ENCODE data around the gene DBN1.

The DBN1 gene

GRCh38 chr5:177443144-177443983 is 30.1 kb downstream of the DBN1 start:
- DNase-seq (ENCODE audit: low read depth), result no peak

GRCh38 chr5:177442066-177442826 is 31.2 kb downstream of the DBN1 start:
- DNase-seq (ENCODE audit: low read depth), result no peak

DNA sequence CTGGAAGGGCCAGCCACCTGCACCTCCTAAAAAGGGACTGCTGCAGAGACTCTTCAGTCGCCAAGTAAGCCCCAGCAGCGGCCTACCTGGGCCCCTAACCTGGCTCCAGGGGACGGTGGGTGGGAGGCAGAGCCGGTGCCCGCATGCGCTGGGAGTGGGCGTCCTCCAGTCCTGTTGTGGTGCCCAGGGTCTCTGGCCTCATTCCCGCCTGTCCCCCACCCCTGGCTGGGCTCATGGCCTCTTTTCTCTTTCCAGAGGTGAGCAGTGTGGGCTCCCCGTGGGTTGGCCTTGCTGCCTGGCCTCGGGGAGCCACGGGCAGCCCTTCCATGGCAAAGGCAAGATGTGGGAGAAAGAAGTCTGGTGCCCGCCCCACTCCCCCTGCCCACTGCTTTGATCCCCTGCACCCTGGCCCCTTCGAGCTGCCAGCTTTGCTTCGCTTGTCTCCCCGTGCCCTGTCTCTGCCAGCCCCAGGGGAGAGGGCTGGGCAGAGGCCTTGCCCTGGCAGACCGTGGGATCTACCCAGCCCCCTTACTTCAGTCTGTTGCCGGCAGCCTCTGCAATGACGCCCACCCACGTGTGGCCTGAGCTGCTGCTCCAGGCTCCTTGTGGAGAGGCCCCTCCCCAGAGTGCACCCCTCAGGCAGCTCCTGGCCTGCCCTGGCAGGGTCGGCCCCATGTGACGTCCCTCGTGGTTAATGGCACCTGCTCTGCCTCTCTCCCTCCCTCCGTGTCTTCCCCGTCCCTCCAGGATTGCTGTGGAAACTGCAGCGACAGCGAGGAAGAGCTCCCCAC is 32.2 kb downstream of the DBN1 start:
- DNase-seq (ENCODE audit: low read depth), result no peak

- no peak for DNase-seq (ENCODE audit: low read depth)
These were observed 33.0 kb downstream of the DBN1 start for GRCh38 chr5:177440211-177440989.

DNA sequence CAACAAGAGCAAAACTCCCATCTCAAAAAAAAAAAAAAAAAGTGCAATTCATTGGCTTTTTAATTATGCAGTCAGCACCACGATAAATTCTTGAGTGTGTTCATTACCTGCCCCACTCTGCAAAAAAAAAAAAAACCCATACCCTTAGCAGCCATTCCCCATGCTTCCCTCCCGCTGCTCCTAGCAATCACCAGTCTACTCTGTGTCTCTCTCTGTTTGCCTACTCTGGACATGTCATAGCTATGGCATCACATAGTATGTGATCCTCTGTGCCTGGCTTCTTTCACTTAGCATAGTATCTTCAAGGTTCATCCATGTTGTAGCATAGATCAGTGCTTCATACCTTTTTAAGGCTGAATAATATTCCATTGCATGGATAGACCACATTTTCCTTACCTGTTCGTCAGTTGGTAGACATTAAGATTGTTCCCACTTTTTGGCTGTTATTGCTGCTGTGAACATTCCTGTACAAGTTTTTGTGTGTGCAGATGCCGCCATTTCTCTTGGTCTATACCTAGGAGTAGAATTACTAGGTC is 33.8 kb downstream of the DBN1 start:
- no peak for DNase-seq (ENCODE audit: low read depth)

- DNase-seq (ENCODE audit: low read depth), result no peak
These were observed 35.0 kb downstream of the DBN1 start for GRCh38 chr5:177438468-177438867.

- DNase-seq (ENCODE audit: low read depth), result no peak
These were observed 35.8 kb downstream of the DBN1 start for GRCh38 chr5:177437623-177438022.

- no peak for DNase-seq (ENCODE audit: low read depth)
These were observed 37.4 kb downstream of the DBN1 start for GRCh38 chr5:177435847-177436536.

DNA sequence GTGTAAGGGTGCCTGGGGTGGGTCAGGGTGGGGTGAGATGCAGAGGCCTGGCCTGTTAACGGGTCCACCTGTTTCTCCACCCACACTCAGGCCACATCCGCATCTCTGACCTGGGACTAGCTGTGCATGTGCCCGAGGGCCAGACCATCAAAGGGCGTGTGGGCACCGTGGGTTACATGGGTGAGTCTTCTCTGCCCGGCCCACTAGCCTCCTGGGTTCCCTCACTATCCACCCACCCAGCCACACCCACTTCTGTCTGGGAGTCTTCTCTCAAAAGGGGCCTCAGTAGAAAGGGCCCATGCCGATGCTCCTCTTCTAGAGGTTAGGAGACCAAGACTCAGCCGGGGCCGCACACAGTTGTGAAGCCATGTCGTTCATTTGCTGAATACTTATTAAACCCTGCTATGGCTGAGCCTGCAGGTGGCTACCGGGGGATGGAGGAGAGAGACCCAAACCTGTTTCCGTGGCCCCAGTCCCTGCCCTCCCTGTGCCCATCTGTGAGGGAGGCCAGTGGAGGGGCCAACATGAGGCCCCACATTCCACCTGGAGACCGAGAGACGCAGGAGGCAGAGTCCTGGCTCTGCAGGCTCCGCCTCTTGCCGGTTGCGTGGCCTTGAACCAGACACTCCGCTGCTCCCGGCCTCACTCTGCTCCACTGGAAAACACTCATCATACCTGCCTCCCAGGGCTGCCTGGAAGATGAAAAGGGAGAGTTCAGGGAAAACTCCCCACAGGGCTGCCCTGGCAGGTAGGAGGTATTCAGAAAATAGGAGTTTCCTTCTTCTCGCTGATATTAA is 38.3 kb downstream of the DBN1 start:
- DNase-seq (ENCODE audit: low read depth), result no peak

GRCh38 chr5:177434437-177434836 is 39.0 kb downstream of the DBN1 start:
- no peak for DNase-seq (ENCODE audit: low read depth)

DNA sequence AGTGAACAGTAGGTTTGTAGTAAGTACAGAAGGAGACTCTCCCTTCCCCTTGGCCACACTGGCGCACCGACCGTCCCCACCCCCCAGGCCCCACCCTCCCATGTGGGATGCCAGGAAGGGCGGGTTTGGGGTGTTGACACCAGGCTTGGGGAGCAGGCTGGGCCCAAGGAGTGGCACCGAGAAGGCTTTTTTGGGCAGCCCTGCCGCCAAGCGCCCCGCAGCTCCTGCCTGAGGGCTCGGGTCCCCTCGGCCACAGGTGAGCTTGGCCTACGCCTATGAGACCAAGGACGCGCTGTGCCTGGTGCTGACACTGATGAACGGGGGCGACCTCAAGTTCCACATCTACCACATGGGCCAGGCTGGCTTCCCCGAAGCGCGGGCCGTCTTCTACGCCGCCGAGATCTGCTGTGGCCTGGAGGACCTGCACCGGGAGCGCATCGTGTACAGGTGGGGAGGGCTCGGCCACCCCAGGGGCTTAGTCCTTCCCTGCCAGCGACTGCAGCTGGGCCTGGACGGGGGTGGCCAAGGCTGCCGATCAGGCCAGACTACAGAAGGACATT is 39.7 kb downstream of the DBN1 start:
- DNase-seq (ENCODE audit: low read depth), result no peak

GRCh38 chr5:177432839-177433657 is 40.4 kb downstream of the DBN1 start:
- no peak for DNase-seq (ENCODE audit: low read depth)

GRCh38 chr5:177432143-177432838 is 41.1 kb downstream of the DBN1 start:
- DNase-seq (ENCODE audit: low read depth), result no peak

DNA sequence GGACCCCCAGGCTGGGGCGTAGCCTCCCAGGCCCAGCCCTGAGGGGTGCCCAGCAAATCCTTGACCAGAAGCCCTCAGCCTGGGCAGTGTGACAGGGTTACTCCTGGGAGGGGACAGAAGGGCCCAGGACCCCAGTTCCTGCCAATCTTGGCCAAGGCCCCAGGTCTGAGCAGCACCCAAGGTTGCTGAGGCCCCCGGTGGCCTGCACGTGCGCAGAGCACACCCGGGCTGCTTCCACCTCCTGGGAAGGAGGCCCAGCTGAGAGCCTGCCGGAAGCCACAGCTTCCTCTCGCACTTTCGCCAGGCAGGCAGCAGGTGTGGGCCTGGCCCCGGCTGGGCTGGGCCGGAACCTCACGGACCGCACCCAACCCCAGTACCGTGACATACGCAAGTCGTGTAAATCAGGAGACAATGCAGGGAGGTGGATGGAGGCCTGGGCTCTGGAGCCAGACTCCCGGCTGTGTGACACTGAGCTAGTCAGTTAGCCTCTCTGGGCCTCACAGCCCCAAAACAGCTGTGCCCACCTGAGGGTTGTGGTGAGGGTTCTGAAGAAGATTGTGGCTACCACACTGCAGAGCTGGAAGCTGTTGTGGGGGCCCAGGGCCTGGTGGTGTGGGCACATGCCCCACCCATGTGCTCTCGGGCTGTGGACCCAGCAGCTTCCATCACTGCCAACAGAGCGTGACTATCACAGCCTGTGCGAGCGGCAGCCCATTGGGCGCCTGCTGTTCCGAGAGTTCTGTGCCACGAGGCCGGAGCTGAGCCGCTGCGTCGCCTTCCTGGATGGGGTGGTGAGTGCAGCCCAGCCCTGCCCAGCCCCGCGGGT is 41.9 kb downstream of the DBN1 start:
- peak; percentile 67 for DNase-seq (ENCODE audit: low read depth)

GRCh38 chr5:177430972-177431316 is 42.5 kb downstream of the DBN1 start:
- no peak for DNase-seq (ENCODE audit: low read depth)

DNA sequence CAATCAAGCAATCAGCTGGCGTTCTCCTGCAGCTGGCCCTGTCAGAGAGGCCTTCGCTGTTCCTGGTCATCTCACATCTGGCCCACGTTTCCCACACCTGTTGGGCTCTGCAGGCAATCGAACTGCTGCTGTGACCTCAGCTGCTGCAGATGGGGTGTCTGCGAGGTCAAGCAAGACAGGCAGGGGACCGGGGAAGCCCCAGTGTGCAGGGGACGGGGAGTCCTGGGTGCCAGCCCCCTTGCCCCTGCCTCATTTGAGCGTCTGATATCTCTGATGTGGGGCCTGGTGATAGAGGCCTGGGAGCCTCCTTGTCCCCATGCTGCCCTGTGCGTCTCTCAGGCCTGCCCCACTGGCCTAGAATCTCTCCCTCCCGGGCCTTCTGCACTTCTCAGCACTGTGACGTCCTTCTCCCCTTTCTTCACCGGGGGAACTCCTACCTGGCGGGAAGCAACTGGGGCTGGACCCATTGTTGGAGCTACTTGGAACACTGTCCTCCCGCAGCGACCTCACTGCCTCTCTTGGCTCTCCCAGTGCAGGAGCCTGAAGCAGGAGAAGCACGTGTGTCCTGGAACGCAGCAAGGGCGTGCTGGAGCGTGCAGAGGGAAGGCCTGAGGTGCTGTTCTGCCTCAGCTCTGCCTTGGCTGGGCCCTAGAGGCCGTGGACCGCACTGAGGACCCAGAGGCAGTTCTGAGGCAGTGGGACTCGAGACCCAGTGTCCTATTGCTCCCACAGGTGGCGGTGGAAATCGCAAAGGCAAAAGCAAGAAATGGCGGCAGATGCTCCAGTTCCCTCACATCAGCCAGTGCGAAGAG is 43.1 kb downstream of the DBN1 start:
- no peak for DNase-seq (ENCODE audit: low read depth)
